HCT116 (cell line): ENCODE data around the gene ANAPC2. TPM values are rescaled to one million over a fixed set of nuclear protein-coding genes. Genes with fewer than 3 reads are reported as not detected.

Source experiments
- ATAC-seq: fragments of 200-7000 bp; cut with Tn5 transposase; 2 replicates; pipeline ENCODE4 v1.9.1; 2020; ENCODE audit warnings: mild to moderate bottlenecking, moderate library complexity
- BruUV-seq: library from RNA; stranded (reverse); fragments of 400-500 nt; replicated peaks from 2 replicates; lab custom pipeline; 2021; lab: Mats Ljungman, UMichigan
- CTCF ChIA-PET: fragments of 300-600 bp; sonication (Branson Sonifier 250); formaldehyde crosslinking; loops from one replicate; lab custom pipeline; 2021; ENCODE audit warnings: antibody characterized with exemption; lab: Charles Lee
- POLR2A ChIA-PET: fragments of 300-600, 350-600 bp; sonication (Branson Sonifier 250); formaldehyde crosslinking; loops from one replicate; lab custom pipeline; 2021; ENCODE audit warnings: antibody characterized with exemption; lab: Charles Lee
- RAD21 ChIA-PET, 2 experiments: fragments of 300-600 bp; sonication (Branson Sonifier 250); formaldehyde crosslinking; loops; one replicate each; lab custom pipeline; 2023; ENCODE audit warnings: low total read pairs in 2 of 2; ENCODE audit not compliant: uncharacterized antibody in 2 of 2, unreplicated experiment in 2 of 2, low non-redundant PET in 1 of 2; lab: Charles Lee
- DNase-seq: peaks from one replicate; pipeline ENCODE4 v3.0.0-alpha.2; 2010; ENCODE audit warnings: low read depth, low spot score
- H2AFZ ChIP-seq: fragments of 200-600 bp; shearing (Covaris generic), sonication (generic); 2 replicates; pipeline ENCODE4 v1.6.1; 2017; ENCODE audit warnings: low read depth, mixed run types, mixed read lengths, antibody characterized with exemption, low read length; ENCODE audit not compliant: poor library complexity, severe bottlenecking
- H3K27ac ChIP-seq: 2 replicates; pipeline ENCODE4 v1.5.1; 2012; ENCODE audit warnings: low read depth, low read length
- H3K27me3 ChIP-seq: fragments of 200-600 bp; sonication (generic); 2 replicates; pipeline ENCODE4 v1.6.1; 2016; ENCODE audit warnings: mixed run types, low read length, mixed read lengths; ENCODE audit not compliant: insufficient read depth
- H3K36me3 ChIP-seq, 2 experiments: fragments of 200-500 bp in 1 of 2; fragments of 200-600 bp in 1 of 2; sonication (Bioruptor generic) in 1 of 2; sonication (generic) in 1 of 2; 2 replicates each; pipeline versions ENCODE4 v1.5.1 to v1.6.1; 2014 to 2016; ENCODE audit warnings: low read length in 2 of 2, inconsistent platforms in 1 of 2, mixed read lengths in 1 of 2, mixed run types in 1 of 2; ENCODE audit not compliant: insufficient read depth in 2 of 2, control insufficient read depth in 1 of 2
- H3K4me1 ChIP-seq, 2 experiments: fragments of 200-600 bp in 1 of 2; sonication (generic) in 1 of 2; 2 replicates each; pipeline versions ENCODE4 v1.5.1 to v1.6.1; 2012 to 2017; ENCODE audit warnings: low read length in 2 of 2, inconsistent platforms in 1 of 2, mild to moderate bottlenecking in 1 of 2, mixed read lengths in 1 of 2, mixed run types in 1 of 2, moderate library complexity in 1 of 2; ENCODE audit not compliant: insufficient read depth in 2 of 2, control insufficient read depth in 1 of 2
- H3K4me2 ChIP-seq: fragments of 200-600 bp; sonication (generic); 2 replicates; pipeline ENCODE4 v1.6.1; 2017; ENCODE audit warnings: mixed run types, low read length, mixed read lengths
- H3K4me3 ChIP-seq, 2 experiments: fragments of 200-600 bp in 1 of 2; sonication (generic) in 1 of 2; replicated peaks in 1 of 2; 2 replicates each; pipeline ENCODE4 v1.5.1; 2011 to 2016; ENCODE audit warnings: low read length in 2 of 2, control low read depth in 1 of 2, low read depth in 1 of 2, mild to moderate bottlenecking in 1 of 2, mixed read lengths in 1 of 2, mixed run types in 1 of 2
- H3K79me2 ChIP-seq: fragments of 200-600 bp; sonication (generic); 2 replicates; pipeline ENCODE4 v1.6.1; 2017; ENCODE audit warnings: mild to moderate bottlenecking, mixed run types, low read length, moderate library complexity, mixed read lengths; ENCODE audit not compliant: insufficient read depth
- H3K9ac ChIP-seq: fragments of 200-600 bp; sonication (generic); 2 replicates; pipeline ENCODE4 v1.6.1; 2016; ENCODE audit warnings: low read length, mixed read lengths
- H3K9me2 ChIP-seq: fragments of 200-600 bp; sonication (generic), shearing (Covaris generic); 2 replicates; pipeline ENCODE4 v1.6.1; 2017; ENCODE audit warnings: mixed run types, mild to moderate bottlenecking, moderate library complexity; ENCODE audit not compliant: insufficient read depth
- H3K9me3 ChIP-seq, 2 experiments: fragments of 200-500 bp in 1 of 2; fragments of 200-600 bp in 1 of 2; sonication (Bioruptor generic) in 1 of 2; sonication (generic) in 1 of 2; 2 replicates each; pipeline ENCODE4 v1.6.1; 2014 to 2017; ENCODE audit warnings: low read length in 2 of 2, mixed read lengths in 2 of 2, inconsistent platforms in 1 of 2, low read depth in 1 of 2, mild to moderate bottlenecking in 1 of 2, mixed run types in 1 of 2, moderate library complexity in 1 of 2; ENCODE audit not compliant: control insufficient read depth in 1 of 2, insufficient read depth in 1 of 2
- H4K20me1 ChIP-seq: fragments of 200-600 bp; sonication (generic), shearing (Covaris generic); 2 replicates; pipeline ENCODE4 v1.6.1; 2017; ENCODE audit warnings: mixed run types, mild to moderate bottlenecking, moderate library complexity; ENCODE audit not compliant: insufficient read depth
- ATF3 ChIP-seq: IDR thresholded peaks from 2 replicates; pipeline ENCODE4 v1.6.1; 2012
- CBX3 ChIP-seq: IDR thresholded peaks from 2 replicates; pipeline ENCODE4 v1.6.1; 2012; ENCODE audit warnings: low read depth
- CEBPB ChIP-seq: IDR thresholded peaks from 2 replicates; pipeline ENCODE4 v1.6.1; 2012; ENCODE audit warnings: low read depth
- CTCF ChIP-seq, 3 experiments: fragments of 200-600 bp in 1 of 3; sonication (generic) in 1 of 3; IDR thresholded peaks in 2 of 3; conservative IDR thresholded peaks in 1 of 3; 2 replicates each; pipeline ENCODE4 v1.5.1; 2012 to 2017; ENCODE audit warnings: low read depth in 2 of 3, low read length in 2 of 3, antibody characterized with exemption in 1 of 3, borderline replicate concordance in 1 of 3, control low read depth in 1 of 3, mild to moderate bottlenecking in 1 of 3, mixed read lengths in 1 of 3, mixed run types in 1 of 3, moderate library complexity in 1 of 3; ENCODE audit not compliant: insufficient read depth in 1 of 3
- EGR1 ChIP-seq: IDR thresholded peaks from 2 replicates; pipeline ENCODE4 v1.6.1; 2012; ENCODE audit warnings: low read depth
- ELF1 ChIP-seq: IDR thresholded peaks from 2 replicates; pipeline ENCODE4 v1.6.1; 2012; ENCODE audit warnings: low read depth, borderline replicate concordance
- EZH2 ChIP-seq: fragments of 200-600 bp; sonication (generic); IDR thresholded peaks from 2 replicates; pipeline ENCODE4 v1.6.1; 2017; ENCODE audit warnings: antibody characterized with exemption, mixed run types
- EZH2phosphoT487 ChIP-seq: fragments of 200-600 bp; IDR thresholded peaks from 2 replicates; pipeline ENCODE4 v1.6.1; 2018; ENCODE audit warnings: antibody characterized with exemption, borderline replicate concordance
- FOSL1 ChIP-seq: IDR thresholded peaks from 2 replicates; pipeline ENCODE4 v1.6.1; 2012; ENCODE audit warnings: low read depth
- JUND ChIP-seq: IDR thresholded peaks from 2 replicates; pipeline ENCODE4 v1.6.1; 2012
- MAX ChIP-seq: IDR thresholded peaks from 2 replicates; pipeline ENCODE4 v1.6.1; 2012
- POLR2AphosphoS5 ChIP-seq: IDR thresholded peaks from 2 replicates; pipeline ENCODE4 v1.6.1; 2011; ENCODE audit warnings: mild to moderate bottlenecking, low read depth, low read length, moderate library complexity
- RAD21 ChIP-seq: IDR thresholded peaks from 2 replicates; pipeline ENCODE4 v1.6.1; 2012; ENCODE audit warnings: low read depth, mild to moderate bottlenecking
- REST ChIP-seq: IDR thresholded peaks from 2 replicates; pipeline ENCODE4 v1.6.1; 2012; ENCODE audit warnings: low read depth
- SRF ChIP-seq: IDR thresholded peaks from 2 replicates; pipeline ENCODE4 v1.6.1; 2012; ENCODE audit warnings: low read depth
- TCF7L2 ChIP-seq: IDR thresholded peaks from 2 replicates; pipeline ENCODE4 v1.7.0; 2011; ENCODE audit warnings: borderline replicate concordance, inconsistent platforms; ENCODE audit not compliant: insufficient read depth, insufficient read length; ENCODE audit errors: extremely low read depth
- YY1 ChIP-seq: IDR thresholded peaks from 2 replicates; pipeline ENCODE4 v1.6.1; 2011; ENCODE audit warnings: low read length, low read depth, moderate library complexity, mild to moderate bottlenecking; ENCODE audit not compliant: insufficient replicate concordance; ENCODE audit errors: extremely low read depth
- ZBTB33 ChIP-seq: IDR thresholded peaks from 2 replicates; pipeline ENCODE4 v1.6.1; 2011; ENCODE audit warnings: mild to moderate bottlenecking, low read length, moderate library complexity; ENCODE audit not compliant: insufficient replicate concordance; ENCODE audit errors: extremely low read depth
- ZFX ChIP-seq: fragments of 450-650 bp; IDR thresholded peaks from 2 replicates; pipeline ENCODE4 v1.6.1; 2017
- ZNF274 ChIP-seq: fragments of 200-500 bp; sonication (Bioruptor generic); IDR thresholded peaks from 2 replicates; pipeline ENCODE4 v1.6.1; 2014; ENCODE audit warnings: mild to moderate bottlenecking, low read depth, low read length, inconsistent platforms
- intact Hi-C: fragments of 100-400 bp; cut with micrococcal nuclease; formaldehyde crosslinking; loops from 2 replicates; pipeline ENCODE4 v1.10.0; 2022
- total RNA-seq: library from RNA; stranded (reverse); gene quantifications from one replicate; pipeline ENCODE4 v1.2.1, GENCODE V29; 2021; ENCODE audit not compliant: unreplicated experiment

ANAPC2 gene
- total RNA-seq, 1 experiment from 2014 or later: 75.5 TPM

GRCh38 chr9:137158625-137159024 lies 29.7 kb downstream of the ANAPC2 start:
- H3K4me1 ChIP-seq: peaks cover 5 to 50% of the 10 kb centered on the region in 2 experiments; a peak in 3 of 4 replicates
- no peaks in the 10 kb centered on the region for H4K20me1 ChIP-seq
- H2AFZ ChIP-seq: no peak overlapping the region
- DNase-seq (no peak), ATAC-seq (no peak)
- RAD21 ChIA-PET: no interaction called here
- H3K9me3 ChIP-seq: no peaks in the 10 kb centered on the region
- no peaks in the 10 kb centered on the region for H3K9me2 ChIP-seq
- H3K4me3 ChIP-seq: no peak overlapping the region
- H3K4me2 ChIP-seq: 0 out of 2 replicates have a peak overlapping the region, but pooled peaks have one; percentile 17
- POLR2A ChIA-PET: interaction anchor here (0.6 kb wide), 1 partner anchor 26 kb away, joined by 5 read pairs; no protein-coding TSS in a partner anchor
- no TSS peak for BruUV-seq
- no peak overlapping the region for H3K9ac ChIP-seq
- intact Hi-C loops: no loop called here
- no peaks in the 10 kb centered on the region for H3K36me3 ChIP-seq
- no peak for TF ChIP-seq CBX3
- TF ChIP-seq CEBPB: no peak
- no peak for TF ChIP-seq JUND
- TF ChIP-seq ZBTB33: no peak
- no peak for TF ChIP-seq EZH2
- no peak for TF ChIP-seq ATF3
- no peak for TF ChIP-seq ZFX
- TF ChIP-seq SRF: no peak
- no peak for TF ChIP-seq RAD21
- TF ChIP-seq POLR2AphosphoS5: no peak
- TF ChIP-seq REST: no peak
- TF ChIP-seq ZNF274: no peak
- TF ChIP-seq TCF7L2: no peak
- TF ChIP-seq YY1: no peak
- TF ChIP-seq EZH2phosphoT487: no peak
- TF ChIP-seq FOSL1: no peak
- TF ChIP-seq EGR1: no peak
- no peak for TF ChIP-seq CTCF (IDR thresholded peaks at IDR 0.05 in 2 of 3, conservative IDR thresholded peaks at IDR 0.05 in 1 of 3; ENCODE audit: borderline replicate concordance in 1 of 3, insufficient read depth in 1 of 3, low read depth in 2 of 3, low read length in 2 of 3)
- no peak for TF ChIP-seq ELF1
- no peak for TF ChIP-seq MAX
- no peaks in the 10 kb centered on the region for H3K27me3 ChIP-seq
- CTCF ChIA-PET: no interaction called here
- H3K79me2 ChIP-seq: no peaks in the 10 kb centered on the region
- no peak overlapping the region for H3K27ac ChIP-seq
